HEK293 (cell line): ENCODE data around the gene R3HDM1.

ENCODE experiments used
- REST ChIP-seq: fragments of 450-650 bp; formaldehyde crosslinking; IDR thresholded peaks from 2 replicates; pipeline ENCODE4 v1.5.1; 2016; ENCODE audit warnings: missing biosample characterization, missing genetic modification characterization
- TF ChIP-seq, protein P1 (sequence below): fragments of 450-650 bp; formaldehyde crosslinking; IDR thresholded peaks from 2 replicates; pipeline ENCODE4 v1.5.1; 2016; ENCODE audit warnings: missing biosample characterization, missing genetic modification characterization

GRCh38 chr2:135504811-135505210, 26.5 kb upstream of the R3HDM1 start:
- TF ChIP-seq REST (tag by site-specific recombination), result no peak
- TF ChIP-seq, protein P1, sequence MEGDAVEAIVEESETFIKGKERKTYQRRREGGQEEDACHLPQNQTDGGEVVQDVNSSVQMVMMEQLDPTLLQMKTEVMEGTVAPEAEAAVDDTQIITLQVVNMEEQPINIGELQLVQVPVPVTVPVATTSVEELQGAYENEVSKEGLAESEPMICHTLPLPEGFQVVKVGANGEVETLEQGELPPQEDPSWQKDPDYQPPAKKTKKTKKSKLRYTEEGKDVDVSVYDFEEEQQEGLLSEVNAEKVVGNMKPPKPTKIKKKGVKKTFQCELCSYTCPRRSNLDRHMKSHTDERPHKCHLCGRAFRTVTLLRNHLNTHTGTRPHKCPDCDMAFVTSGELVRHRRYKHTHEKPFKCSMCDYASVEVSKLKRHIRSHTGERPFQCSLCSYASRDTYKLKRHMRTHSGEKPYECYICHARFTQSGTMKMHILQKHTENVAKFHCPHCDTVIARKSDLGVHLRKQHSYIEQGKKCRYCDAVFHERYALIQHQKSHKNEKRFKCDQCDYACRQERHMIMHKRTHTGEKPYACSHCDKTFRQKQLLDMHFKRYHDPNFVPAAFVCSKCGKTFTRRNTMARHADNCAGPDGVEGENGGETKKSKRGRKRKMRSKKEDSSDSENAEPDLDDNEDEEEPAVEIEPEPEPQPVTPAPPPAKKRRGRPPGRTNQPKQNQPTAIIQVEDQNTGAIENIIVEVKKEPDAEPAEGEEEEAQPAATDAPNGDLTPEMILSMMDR, result no peak
